Loucy (cell line): ENCODE data around the gene AGXT.

Experiments
- CTCF ChIP-seq: fragments of 200-600 bp; sonication (generic); conservative IDR thresholded peaks from 2 replicates; pipeline ENCODE4 v1.5.1; 2014; ENCODE audit warnings: mild to moderate bottlenecking, antibody characterized with exemption, low read length
- EZH2phosphoT487 ChIP-seq: fragments of 200-600 bp; IDR thresholded peaks from 2 replicates; pipeline ENCODE4 v1.6.1; 2018; ENCODE audit warnings: antibody characterized with exemption, mild to moderate bottlenecking, moderate library complexity, borderline replicate concordance

GRCh38 chr2:240819858-240820606 lies 48.6 kb upstream of the AGXT start, which contains the start of gene KIF1A:
- TF ChIP-seq CTCF, result no peak
- no peak for TF ChIP-seq EZH2phosphoT487
